ENCODE data around the gene ATP5PO.
"Not testable (repeated sequence)": the region's sequence is repeated elsewhere in the genome, so short reads cannot be mapped to it uniquely, and the experiment has no call there.

ATP5PO gene

GRCh38 chr21:33865996-33866575 is 49.5 kb downstream of the ATP5PO start:
- DNase-seq: no peak

- no peak for DNase-seq
Observed at GRCh38 chr21:33865176-33865575, 50.4 kb downstream of the ATP5PO start.

GRCh38 chr21:33864150-33864549 is 51.5 kb downstream of the ATP5PO start:
- DNase-seq: no peak

GRCh38 chr21:33863191-33863590 is 52.4 kb downstream of the ATP5PO start:
- DNase-seq: not testable (repeated sequence)

GRCh38 chr21:33861125-33861524 is 54.5 kb downstream of the ATP5PO start:
- no peak for DNase-seq

GRCh38 chr21:33860332-33860879 is 55.2 kb downstream of the ATP5PO start:
- DNase-seq: no peak

GRCh38 chr21:33859373-33860102 is 56.1 kb downstream of the ATP5PO start:
- no peak for DNase-seq

- DNase-seq: no peak
Observed at GRCh38 chr21:33858667-33859372, 56.8 kb downstream of the ATP5PO start.

GRCh38 chr21:33857846-33858666 is 57.5 kb downstream of the ATP5PO start:
- DNase-seq: no peak

GRCh38 chr21:33856893-33857527 is 58.6 kb downstream of the ATP5PO start:
- no peak for DNase-seq

GRCh38 chr21:33855190-33855589 is 60.4 kb downstream of the ATP5PO start:
- DNase-seq: no peak

- DNase-seq: no peak
Observed at GRCh38 chr21:33854604-33855003, 61.0 kb downstream of the ATP5PO start.

All from activated CD4-positive, CD25-positive, alpha-beta regulatory T cell treated with anti-CD3 and anti-CD28 coated beads, Interleukin-2, amount 50 U/mL, for 72 hours (primary cell).